Measurements from ENCODE around the gene TDRD12.

- TF ChIP-seq CTCF (IDR thresholded peaks at IDR 0.05) (no peak), POLR2A (IDR thresholded peaks at IDR 0.05) (no peak)
Observed at GRCh38 chr19:32823747-32824102, 104.2 kb downstream of the TDRD12 start.

Measured in body of pancreas (tissue), 4 donors.